Keratinocyte (primary cell): ENCODE data around the gene STK17A.

Experiments used
- EZH2 ChIP-seq: IDR thresholded peaks from one replicate; pipeline ENCODE4 v1.6.1; 2012; ENCODE audit warnings: inconsistent platforms, mild to moderate bottlenecking, low read length, moderate library complexity
- TF ChIP-seq, protein P1 (sequence below), 3 experiments: IDR thresholded peaks in 1 of 3; conservative IDR thresholded peaks in 1 of 3; optimal IDR thresholded peaks in 1 of 3; 2 replicates in 2 of 3; 3 replicates in 1 of 3; pipeline versions ENCODE3 to v1.5.1; 2011; ENCODE audit warnings: low read length in 3 of 3, mild to moderate bottlenecking in 3 of 3, moderate library complexity in 2 of 3, control low read depth in 1 of 3, inconsistent platforms in 1 of 3; ENCODE audit not compliant: insufficient read depth in 2 of 3; ENCODE audit errors: extremely low read depth in 1 of 3

DNA sequence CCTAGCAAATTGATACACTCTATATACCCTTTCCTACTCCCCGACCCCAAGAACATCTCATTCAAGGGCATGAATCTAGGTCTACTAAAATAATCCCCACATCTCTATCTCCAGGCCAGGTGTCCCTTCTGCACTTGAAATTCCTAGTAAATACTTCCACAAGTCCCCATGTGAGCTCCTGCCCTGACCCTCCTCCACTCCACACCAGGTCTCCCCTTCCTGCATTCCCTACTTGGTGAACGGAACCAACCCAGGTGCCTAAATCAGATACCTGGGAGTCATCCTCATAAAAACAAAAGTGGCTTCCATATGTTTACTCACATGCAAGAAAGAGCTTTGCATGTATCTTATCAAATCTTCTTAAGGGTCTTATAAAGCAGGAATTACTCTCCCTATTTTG is 77.2 kb downstream of the STK17A start:
- TF ChIP-seq, protein P1, sequence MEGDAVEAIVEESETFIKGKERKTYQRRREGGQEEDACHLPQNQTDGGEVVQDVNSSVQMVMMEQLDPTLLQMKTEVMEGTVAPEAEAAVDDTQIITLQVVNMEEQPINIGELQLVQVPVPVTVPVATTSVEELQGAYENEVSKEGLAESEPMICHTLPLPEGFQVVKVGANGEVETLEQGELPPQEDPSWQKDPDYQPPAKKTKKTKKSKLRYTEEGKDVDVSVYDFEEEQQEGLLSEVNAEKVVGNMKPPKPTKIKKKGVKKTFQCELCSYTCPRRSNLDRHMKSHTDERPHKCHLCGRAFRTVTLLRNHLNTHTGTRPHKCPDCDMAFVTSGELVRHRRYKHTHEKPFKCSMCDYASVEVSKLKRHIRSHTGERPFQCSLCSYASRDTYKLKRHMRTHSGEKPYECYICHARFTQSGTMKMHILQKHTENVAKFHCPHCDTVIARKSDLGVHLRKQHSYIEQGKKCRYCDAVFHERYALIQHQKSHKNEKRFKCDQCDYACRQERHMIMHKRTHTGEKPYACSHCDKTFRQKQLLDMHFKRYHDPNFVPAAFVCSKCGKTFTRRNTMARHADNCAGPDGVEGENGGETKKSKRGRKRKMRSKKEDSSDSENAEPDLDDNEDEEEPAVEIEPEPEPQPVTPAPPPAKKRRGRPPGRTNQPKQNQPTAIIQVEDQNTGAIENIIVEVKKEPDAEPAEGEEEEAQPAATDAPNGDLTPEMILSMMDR (optimal IDR thresholded peaks at IDR 0.05 in 1 of 3, IDR thresholded peaks at IDR 0.05 in 1 of 3, conservative IDR thresholded peaks at IDR 0.05 in 1 of 3; ENCODE audit: extremely low read depth in 1 of 3, insufficient read depth in 2 of 3, low read length in 3 of 3) = no peak
- TF ChIP-seq EZH2 = no peak
